Ureter (tissue), 1 donor: Measurements from ENCODE around the gene CISTR. TPM values are rescaled to one million over a fixed set of nuclear protein-coding genes. Genes with fewer than 3 reads are reported as not detected.
"Not testable (repeated sequence)": the region's sequence is repeated elsewhere in the genome, so short reads cannot be mapped to it uniquely, and the experiment has no call there.

Experiments
- DNase-seq: peaks from one replicate; pipeline ENCODE4 v3.0.0-alpha.2; 2020; ENCODE audit warnings: low spot score
- total RNA-seq: library from RNA; stranded (reverse); gene quantifications from one replicate; pipeline ENCODE4 v1.2.4, GENCODE V29; 2023
- donor health status: DM: yes; HTN: yes; CAD: no.

CISTR gene
- total RNA-seq, 1 donor from 2014 or later: not detected

- DNase-seq: not testable (repeated sequence)
Measured at GRCh38 chr12:53762793-53763192, 11.0 kb upstream of the CISTR start.

- no peak for DNase-seq
Measured at GRCh38 chr12:53761306-53761705, 9.5 kb upstream of the CISTR start.

- no peak for DNase-seq
Measured at GRCh38 chr12:53759261-53759660, 7.5 kb upstream of the CISTR start.

- no peak for DNase-seq
Measured at GRCh38 chr12:53758730-53759103, 6.9 kb upstream of the CISTR start.

- no peak for DNase-seq
Measured at GRCh38 chr12:53758081-53758729, 6.4 kb upstream of the CISTR start.

- peak; percentile 89 for DNase-seq
Measured at GRCh38 chr12:53757101-53757770, 5.5 kb upstream of the CISTR start.

GRCh38 chr12:53756300-53757100 is 4.7 kb upstream of the CISTR start:
- DNase-seq: no peak

GRCh38 chr12:53755893-53756292 is 4.1 kb upstream of the CISTR start:
- DNase-seq: no peak

GRCh38 chr12:53755451-53755891 is 3.7 kb upstream of the CISTR start:
- no peak for DNase-seq

- no peak for DNase-seq
Measured at GRCh38 chr12:53754633-53755264, 3.0 kb upstream of the CISTR start.

- no peak for DNase-seq
Measured at GRCh38 chr12:53754188-53754585, 2.4 kb upstream of the CISTR start.

- DNase-seq: no peak
Measured at GRCh38 chr12:53752621-53753020, 842 bp upstream of the CISTR start.

- no peak for DNase-seq
Measured at GRCh38 chr12:53752192-53752601, 418 bp upstream of the CISTR start.

- no peak for DNase-seq
Measured at GRCh38 chr12:53750812-53751335, 905 bp downstream of the CISTR start.

- DNase-seq: no peak
Measured at GRCh38 chr12:53749986-53750811, 1.6 kb downstream of the CISTR start.

- no peak for DNase-seq
Measured at GRCh38 chr12:53748072-53748840, 3.5 kb downstream of the CISTR start.

GRCh38 chr12:53747095-53747494 is 4.7 kb downstream of the CISTR start:
- no peak for DNase-seq

GRCh38 chr12:53746592-53747092 is 5.1 kb downstream of the CISTR start:
- peak; percentile 94 for DNase-seq

- DNase-seq: no peak
Measured at GRCh38 chr12:53744751-53745150, 7.0 kb downstream of the CISTR start.

- no peak for DNase-seq
Measured at GRCh38 chr12:53744130-53744441, 7.7 kb downstream of the CISTR start.
